GM18951 (cell line): Measurements from ENCODE around the gene KCNMA1.

Experiments used
- POLR2A ChIP-seq: IDR thresholded peaks from 4 replicates; pipeline ENCODE4 v1.6.1; 2011; ENCODE audit warnings: mild to moderate bottlenecking; ENCODE audit not compliant: insufficient read length, insufficient read depth; ENCODE audit errors: extremely low read depth
- in situ Hi-C: fragments of 300-500 bp; cut with MboI; formaldehyde crosslinking; loops from one replicate; pipeline ENCODE4 v1.12.0; 2022; ENCODE audit warnings: low sequenced_read_pairs, mixed read lengths, inconsistent platforms; ENCODE audit not compliant: unreplicated experiment

Gene KCNMA1

DNA sequence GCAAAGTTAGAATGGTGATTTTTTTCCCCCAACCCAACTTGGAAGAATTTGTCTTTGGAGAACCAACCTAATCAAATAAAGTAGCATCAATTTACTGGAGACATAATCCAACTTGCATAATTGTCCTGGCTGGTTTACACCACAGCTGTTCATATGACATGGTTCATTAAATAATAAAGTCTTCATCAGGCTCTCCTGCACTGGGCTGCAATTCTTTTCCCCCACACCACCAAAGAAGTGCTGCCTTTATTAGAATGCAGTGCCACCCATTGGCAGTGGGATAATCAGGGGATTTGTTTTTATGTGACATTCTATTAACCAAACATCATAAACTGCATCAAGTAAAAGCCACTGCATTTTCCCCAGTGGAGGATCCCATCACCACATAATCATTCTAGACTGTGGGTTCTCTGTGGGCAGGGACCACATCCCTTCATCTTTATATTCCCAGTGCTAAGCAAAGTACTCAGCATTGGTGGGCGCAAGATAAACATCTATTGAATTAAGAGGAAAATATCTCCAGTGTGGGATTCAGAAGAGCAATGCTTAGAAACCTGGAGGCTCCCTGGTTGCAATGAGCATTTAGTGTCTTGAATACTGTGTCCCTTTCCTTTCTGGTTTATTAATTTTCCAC, 322.0 kb downstream of the KCNMA1 start:
- in situ Hi-C loops: no loop called here
- TF ChIP-seq POLR2A: no peak

DNA sequence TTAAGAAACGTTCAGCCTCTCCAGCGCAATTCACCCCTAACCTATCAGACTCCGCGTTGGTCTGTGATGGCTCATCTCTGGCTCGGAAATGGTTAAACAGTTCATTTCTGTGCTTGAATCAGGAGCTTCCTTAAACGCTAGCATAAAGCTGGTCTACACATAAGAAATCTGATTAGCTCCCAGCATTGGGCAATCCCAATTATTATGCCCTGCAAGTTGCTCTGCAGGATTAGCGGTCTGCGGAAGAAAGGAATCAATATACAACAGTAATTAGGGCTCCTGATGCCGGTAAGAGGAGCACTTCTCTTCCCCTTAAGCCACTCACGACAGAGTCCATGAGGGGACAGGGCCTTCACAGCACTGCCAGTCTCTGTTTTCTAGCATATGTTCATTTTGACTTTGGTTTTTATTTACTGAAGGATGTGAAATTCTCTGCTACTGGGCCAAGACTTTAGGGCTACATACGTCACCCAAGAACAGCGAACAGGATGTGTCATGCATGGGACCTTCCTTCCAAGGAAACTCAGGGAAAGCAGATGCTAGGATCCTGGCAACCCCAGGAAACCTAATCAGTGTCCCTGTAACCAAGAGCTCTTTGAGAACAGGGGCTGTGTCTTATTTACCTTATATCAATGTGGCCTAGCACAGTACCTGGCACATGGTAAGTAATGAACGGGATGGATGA, 324.4 kb downstream of the KCNMA1 start:
- no peak for TF ChIP-seq POLR2A
- in situ Hi-C loops: no loop called here

GRCh38 chr10:77311186-77311585, 326.4 kb downstream of the KCNMA1 start:
- TF ChIP-seq POLR2A: no peak
- in situ Hi-C loops: no loop called here

DNA sequence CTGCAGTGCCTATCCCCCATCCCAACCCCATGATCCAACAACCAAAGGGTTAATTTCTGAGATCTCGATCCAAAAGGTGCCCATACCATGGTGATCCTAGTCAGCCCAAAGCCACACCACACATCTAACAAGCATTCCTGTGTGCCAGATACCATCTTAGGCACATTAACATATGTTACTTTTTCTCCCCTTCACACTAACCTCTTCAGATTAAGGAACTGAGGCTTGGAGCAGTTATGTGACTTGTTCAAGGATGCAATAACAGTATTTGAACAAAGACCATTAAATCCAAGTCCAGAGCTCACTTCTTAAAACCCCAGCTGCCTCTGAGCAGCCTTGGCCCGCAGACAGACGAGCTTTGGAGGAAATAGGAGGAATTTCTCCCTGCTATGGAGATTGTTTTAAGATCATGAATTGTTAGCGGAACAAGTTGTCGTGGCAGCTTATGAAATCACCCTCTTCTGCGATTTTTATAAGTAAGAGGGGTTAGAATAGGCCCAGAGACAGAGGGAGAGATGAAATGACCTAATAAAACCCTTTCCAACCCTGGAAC, 327.2 kb downstream of the KCNMA1 start:
- in situ Hi-C loops: no loop called here
- TF ChIP-seq POLR2A: no peak

DNA sequence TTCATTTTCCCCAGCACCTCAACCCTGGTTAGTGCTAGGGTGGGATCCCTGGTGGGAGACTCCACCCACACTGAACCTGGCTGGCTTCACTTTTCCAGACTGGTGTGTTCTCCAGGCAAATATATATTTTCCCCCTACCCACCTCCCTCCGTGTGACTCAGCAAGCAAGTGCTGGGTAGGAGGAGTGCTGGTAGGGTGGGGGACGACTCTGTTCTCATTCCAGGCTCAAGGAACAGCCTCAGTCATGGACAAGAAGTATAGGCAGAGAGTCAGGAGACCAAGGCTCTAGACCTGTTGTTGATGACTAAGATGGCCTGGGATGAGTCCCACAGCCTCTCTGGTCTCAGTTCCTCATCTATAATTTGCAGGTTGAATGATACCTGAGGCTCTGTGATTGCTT, 328.1 kb downstream of the KCNMA1 start:
- TF ChIP-seq POLR2A: no peak
- in situ Hi-C loops: no loop called here

- no peak for TF ChIP-seq POLR2A
- in situ Hi-C loops: no loop called here
These were observed 328.5 kb downstream of the KCNMA1 start for GRCh38 chr10:77309092-77309491.

DNA sequence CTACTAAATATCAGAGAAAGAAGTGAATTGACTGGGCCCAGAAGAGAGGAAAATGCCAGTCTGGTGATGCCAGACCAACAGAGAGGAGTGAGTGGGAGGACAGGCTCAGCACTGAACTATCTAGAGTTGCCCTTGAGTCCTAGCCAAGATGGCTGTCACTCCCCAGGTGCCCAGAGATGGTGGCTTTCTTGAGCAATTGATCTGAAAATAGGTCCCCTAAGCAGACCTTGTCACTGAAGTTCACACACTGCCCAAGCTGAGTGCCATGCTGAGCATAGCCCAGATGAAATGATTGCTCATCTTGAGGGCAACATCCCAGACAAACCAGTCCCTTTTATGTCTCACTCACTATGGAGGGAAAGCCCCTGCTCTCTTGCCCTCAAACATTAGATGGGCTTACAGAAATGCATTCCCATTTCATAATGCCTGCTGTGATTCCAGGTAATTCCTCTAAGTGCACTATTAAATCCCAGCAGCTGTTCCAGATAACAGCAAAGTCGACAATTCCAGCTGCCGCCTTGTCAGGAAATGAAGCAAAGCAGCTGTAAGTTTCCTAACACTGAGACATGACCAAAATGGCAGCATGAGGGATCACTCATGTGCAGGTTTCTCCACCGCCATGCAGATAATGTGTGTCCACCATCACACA, 329.4 kb downstream of the KCNMA1 start:
- no peak for TF ChIP-seq POLR2A
- in situ Hi-C loops: no loop called here

DNA sequence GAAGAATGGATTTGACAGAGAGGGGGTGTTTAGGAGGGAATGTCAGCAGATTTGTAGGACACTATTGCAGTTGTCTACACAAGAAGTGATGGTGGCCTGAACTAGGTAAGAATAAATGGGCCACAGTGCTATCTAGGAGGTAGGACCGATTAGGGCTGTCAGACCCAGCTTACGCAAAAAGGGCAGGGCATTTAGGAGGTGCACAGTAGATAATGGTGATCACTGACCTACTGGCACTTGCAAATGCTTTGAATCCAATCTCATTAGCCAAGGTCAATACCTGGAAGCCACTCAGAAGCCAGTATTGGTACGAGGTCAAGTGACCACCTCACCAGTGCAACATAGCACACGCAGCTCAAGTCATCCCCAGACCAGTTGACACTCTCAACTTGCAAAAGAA, 330.9 kb downstream of the KCNMA1 start:
- in situ Hi-C loops: no loop called here
- TF ChIP-seq POLR2A: no peak

- in situ Hi-C loops: no loop called here
- TF ChIP-seq POLR2A: no peak
These were observed 331.7 kb downstream of the KCNMA1 start for GRCh38 chr10:77305650-77306632.

GRCh38 chr10:77304192-77304591, 333.4 kb downstream of the KCNMA1 start:
- no peak for TF ChIP-seq POLR2A
- in situ Hi-C loops: no loop called here

- in situ Hi-C loops: no loop called here
- no peak for TF ChIP-seq POLR2A
These were observed 336.3 kb downstream of the KCNMA1 start for GRCh38 chr10:77301305-77301730.

DNA sequence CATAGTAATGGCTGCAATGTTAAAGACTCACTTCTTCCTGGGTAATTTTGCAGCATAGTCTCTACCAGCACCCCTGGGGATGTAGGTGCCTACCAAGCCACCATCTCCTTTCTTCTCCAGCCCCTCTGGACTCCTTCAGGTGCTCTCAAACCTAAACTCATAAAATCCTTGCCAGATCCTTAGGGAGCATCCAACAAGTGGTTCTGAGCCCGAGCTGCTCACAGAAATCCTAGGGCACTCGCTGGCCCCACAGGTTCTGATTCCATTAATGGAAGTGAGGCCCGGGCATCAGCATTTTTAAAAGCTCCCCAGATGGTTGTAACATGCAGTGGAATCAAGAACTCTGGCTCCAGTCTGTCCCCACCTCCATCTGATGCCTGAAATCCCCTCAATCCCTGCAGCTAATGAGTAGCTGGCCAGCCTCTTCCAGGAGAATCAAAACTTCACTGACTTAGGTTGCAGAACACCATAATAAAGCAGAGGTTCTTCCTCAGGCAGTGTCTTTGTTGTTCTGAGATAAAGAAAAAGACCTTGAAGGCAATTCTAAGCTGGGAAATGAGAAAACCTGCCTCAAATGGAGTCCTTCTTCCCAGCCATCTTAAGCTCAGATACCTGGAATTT, 336.8 kb downstream of the KCNMA1 start:
- no peak for TF ChIP-seq POLR2A
- in situ Hi-C loops: no loop called here
